SK-N-SH treated with all-trans-retinoic acid at 6 μM for 48 hours (cell line): ENCODE results near the gene ACAP2.

Source experiments
- ATAC-seq: fragments of 200-7000 bp; cut with Tn5 transposase; 3 replicates; pipeline ENCODE4 v1.9.1; 2020; ENCODE audit warnings: mild to moderate bottlenecking, moderate library complexity
- ARNTL ChIP-seq: fragments of 450-650 bp; formaldehyde crosslinking; IDR thresholded peaks from 2 replicates; pipeline ENCODE4 v1.5.0; 2020; ENCODE audit warnings: low read depth, mild to moderate bottlenecking, moderate library complexity, borderline replicate concordance
- BACH2 ChIP-seq: fragments of 250-450 bp; sonication (Bioruptor Pico); IDR thresholded peaks from 2 replicates; pipeline ENCODE4 v1.9.0; 2021; ENCODE audit warnings: mild to moderate bottlenecking, borderline replicate concordance
- CSDC2 ChIP-seq: fragments of 250-450 bp; sonication (Bioruptor Pico); IDR thresholded peaks from 2 replicates; pipeline ENCODE4 v1.5.0; 2020; ENCODE audit warnings: mild to moderate bottlenecking, moderate library complexity
- ESRRG ChIP-seq: fragments of 250-450 bp; sonication (Bioruptor Pico); IDR thresholded peaks from 2 replicates; pipeline ENCODE4 v1.6.1; 2021; ENCODE audit warnings: mild to moderate bottlenecking
- GLIS3 ChIP-seq: fragments of 250-450 bp; sonication (Bioruptor Pico); IDR thresholded peaks from 2 replicates; pipeline ENCODE4 v1.5.0; 2020; ENCODE audit warnings: mild to moderate bottlenecking, moderate library complexity
- ISL1 ChIP-seq: fragments of 250-450 bp; sonication (Bioruptor Pico); IDR thresholded peaks from 2 replicates; pipeline ENCODE4 v2.1.2; 2022; ENCODE audit warnings: mild to moderate bottlenecking, moderate library complexity
- PPARA ChIP-seq: fragments of 250-450 bp; sonication (Bioruptor Pico); IDR thresholded peaks from 2 replicates; pipeline ENCODE4 v1.5.0; 2020; ENCODE audit warnings: mild to moderate bottlenecking, borderline replicate concordance
- SNAI2 ChIP-seq: fragments of 250-450 bp; sonication (Bioruptor Pico); IDR thresholded peaks from 2 replicates; pipeline ENCODE4 v1.5.0; 2020; ENCODE audit warnings: mild to moderate bottlenecking, moderate library complexity
- TCF4 ChIP-seq: fragments of 250-450 bp; sonication (Bioruptor Pico); IDR thresholded peaks from 2 replicates; pipeline ENCODE4 v1.8.0; 2021; ENCODE audit warnings: mild to moderate bottlenecking, moderate library complexity, borderline replicate concordance
- TOX ChIP-seq: fragments of 250-450 bp; sonication (Bioruptor Pico); IDR thresholded peaks from 2 replicates; pipeline ENCODE4 v1.8.0; 2021; ENCODE audit warnings: mild to moderate bottlenecking, moderate library complexity, borderline replicate concordance
- ZC3H10 ChIP-seq: fragments of 250-450 bp; sonication (Bioruptor Pico); IDR thresholded peaks from 2 replicates; pipeline ENCODE4 v1.5.1; 2021; ENCODE audit warnings: mild to moderate bottlenecking, moderate library complexity
- ZFP3 ChIP-seq: fragments of 250-450 bp; sonication (Bioruptor Pico); IDR thresholded peaks from 2 replicates; pipeline ENCODE4 v1.5.0; 2020; ENCODE audit warnings: mild to moderate bottlenecking, moderate library complexity
- ZFP30 ChIP-seq: fragments of 450-650 bp; formaldehyde crosslinking; IDR thresholded peaks from 2 replicates; pipeline ENCODE4 v1.5.0; 2022; ENCODE audit warnings: mild to moderate bottlenecking, moderate library complexity
- ZNF565 ChIP-seq: fragments of 450-650 bp; formaldehyde crosslinking; conservative IDR thresholded peaks from 2 replicates; pipeline ENCODE4 v1.5.0; 2020; ENCODE audit warnings: low read depth, mild to moderate bottlenecking, moderate library complexity
- ZNF70 ChIP-seq: fragments of 450-650 bp; formaldehyde crosslinking; IDR thresholded peaks from 2 replicates; pipeline ENCODE4 v1.5.0; 2020; ENCODE audit warnings: mild to moderate bottlenecking, moderate library complexity
- ZNF8 ChIP-seq: fragments of 450-650 bp; formaldehyde crosslinking; IDR thresholded peaks from 2 replicates; pipeline ENCODE4 v1.5.0; 2020; ENCODE audit warnings: mild to moderate bottlenecking, moderate library complexity
- TF ChIP-seq, protein P1 (sequence below): fragments of 250-450 bp; sonication (Bioruptor Pico); IDR thresholded peaks from 2 replicates; pipeline ENCODE4 v1.5.1; 2020; ENCODE audit warnings: low read depth, mild to moderate bottlenecking, moderate library complexity
- TF ChIP-seq, protein P2 (sequence below): fragments of 250-450 bp; sonication (Bioruptor Pico); IDR thresholded peaks from 2 replicates; pipeline ENCODE4 v1.8.0; 2021; ENCODE audit warnings: low read depth, mild to moderate bottlenecking, moderate library complexity, borderline replicate concordance
- TF ChIP-seq, protein P3 (sequence below): fragments of 250-450 bp; sonication (Bioruptor Pico); IDR thresholded peaks from 2 replicates; pipeline ENCODE4 v1.8.0; 2020; ENCODE audit warnings: mild to moderate bottlenecking, moderate library complexity, borderline replicate concordance
- TF ChIP-seq, protein P4 (sequence below): fragments of 250-450 bp; sonication (Bioruptor Pico); IDR thresholded peaks from 2 replicates; pipeline ENCODE4 v1.5.0; 2020; ENCODE audit warnings: mild to moderate bottlenecking, moderate library complexity

Gene ACAP2

DNA sequence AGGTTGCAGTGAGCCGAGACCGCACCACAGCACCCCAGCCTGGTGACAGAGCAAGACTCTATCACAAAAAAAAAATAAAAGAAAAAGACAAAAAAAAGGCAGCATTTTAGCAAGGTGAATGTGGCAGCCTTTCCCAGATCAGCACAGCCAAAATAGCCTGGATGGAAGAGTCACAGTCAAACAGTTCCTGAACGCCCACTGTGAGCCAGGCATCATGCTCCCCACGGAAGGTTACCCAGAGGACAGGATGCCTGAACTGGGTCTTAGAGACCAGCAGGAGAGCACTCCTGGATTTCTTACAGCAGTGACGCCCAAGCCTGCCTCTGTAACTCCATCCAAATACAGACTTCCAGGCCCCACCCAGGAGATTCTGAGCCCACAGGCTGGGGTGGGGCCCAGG is 176.4 kb downstream of the ACAP2 start:
- TF ChIP-seq ZNF70 (CRISPR knock-in tag): no peak
- no peak for TF ChIP-seq ZFP3 (CRISPR knock-in tag)
- no peak for TF ChIP-seq TCF4
- TF ChIP-seq, protein P1, sequence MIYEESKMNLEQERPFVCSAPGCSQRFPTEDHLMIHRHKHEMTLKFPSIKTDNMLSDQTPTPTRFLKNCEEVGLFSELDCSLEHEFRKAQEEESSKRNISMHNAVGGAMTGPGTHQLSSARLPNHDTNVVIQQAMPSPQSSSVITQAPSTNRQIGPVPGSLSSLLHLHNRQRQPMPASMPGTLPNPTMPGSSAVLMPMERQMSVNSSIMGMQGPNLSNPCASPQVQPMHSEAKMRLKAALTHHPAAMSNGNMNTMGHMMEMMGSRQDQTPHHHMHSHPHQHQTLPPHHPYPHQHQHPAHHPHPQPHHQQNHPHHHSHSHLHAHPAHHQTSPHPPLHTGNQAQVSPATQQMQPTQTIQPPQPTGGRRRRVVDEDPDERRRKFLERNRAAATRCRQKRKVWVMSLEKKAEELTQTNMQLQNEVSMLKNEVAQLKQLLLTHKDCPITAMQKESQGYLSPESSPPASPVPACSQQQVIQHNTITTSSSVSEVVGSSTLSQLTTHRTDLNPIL: no peak
- TF ChIP-seq SNAI2: no peak
- TF ChIP-seq PPARA (CRISPR knock-in tag): no peak
- TF ChIP-seq ZNF8 (CRISPR knock-in tag): no peak
- TF ChIP-seq ARNTL (CRISPR knock-in tag): no peak
- no peak for TF ChIP-seq GLIS3 (CRISPR knock-in tag)
- TF ChIP-seq, protein P2, sequence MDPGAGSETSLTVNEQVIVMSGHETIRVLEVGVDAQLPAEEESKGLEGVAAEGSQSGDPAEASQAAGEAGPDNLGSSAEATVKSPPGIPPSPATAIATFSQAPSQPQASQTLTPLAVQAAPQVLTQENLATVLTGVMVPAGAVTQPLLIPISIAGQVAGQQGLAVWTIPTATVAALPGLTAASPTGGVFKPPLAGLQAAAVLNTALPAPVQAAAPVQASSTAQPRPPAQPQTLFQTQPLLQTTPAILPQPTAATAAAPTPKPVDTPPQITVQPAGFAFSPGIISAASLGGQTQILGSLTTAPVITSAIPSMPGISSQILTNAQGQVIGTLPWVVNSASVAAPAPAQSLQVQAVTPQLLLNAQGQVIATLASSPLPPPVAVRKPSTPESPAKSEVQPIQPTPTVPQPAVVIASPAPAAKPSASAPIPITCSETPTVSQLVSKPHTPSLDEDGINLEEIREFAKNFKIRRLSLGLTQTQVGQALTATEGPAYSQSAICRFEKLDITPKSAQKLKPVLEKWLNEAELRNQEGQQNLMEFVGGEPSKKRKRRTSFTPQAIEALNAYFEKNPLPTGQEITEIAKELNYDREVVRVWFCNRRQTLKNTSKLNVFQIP (CRISPR knock-in tag): no peak
- TF ChIP-seq, protein P3, sequence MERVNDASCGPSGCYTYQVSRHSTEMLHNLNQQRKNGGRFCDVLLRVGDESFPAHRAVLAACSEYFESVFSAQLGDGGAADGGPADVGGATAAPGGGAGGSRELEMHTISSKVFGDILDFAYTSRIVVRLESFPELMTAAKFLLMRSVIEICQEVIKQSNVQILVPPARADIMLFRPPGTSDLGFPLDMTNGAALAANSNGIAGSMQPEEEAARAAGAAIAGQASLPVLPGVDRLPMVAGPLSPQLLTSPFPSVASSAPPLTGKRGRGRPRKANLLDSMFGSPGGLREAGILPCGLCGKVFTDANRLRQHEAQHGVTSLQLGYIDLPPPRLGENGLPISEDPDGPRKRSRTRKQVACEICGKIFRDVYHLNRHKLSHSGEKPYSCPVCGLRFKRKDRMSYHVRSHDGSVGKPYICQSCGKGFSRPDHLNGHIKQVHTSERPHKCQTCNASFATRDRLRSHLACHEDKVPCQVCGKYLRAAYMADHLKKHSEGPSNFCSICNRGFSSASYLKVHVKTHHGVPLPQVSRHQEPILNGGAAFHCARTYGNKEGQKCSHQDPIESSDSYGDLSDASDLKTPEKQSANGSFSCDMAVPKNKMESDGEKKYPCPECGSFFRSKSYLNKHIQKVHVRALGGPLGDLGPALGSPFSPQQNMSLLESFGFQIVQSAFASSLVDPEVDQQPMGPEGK (CRISPR knock-in tag): no peak
- TF ChIP-seq BACH2 (CRISPR knock-in tag): no peak
- no peak for TF ChIP-seq ZFP30 (CRISPR knock-in tag)
- TF ChIP-seq, protein P4, sequence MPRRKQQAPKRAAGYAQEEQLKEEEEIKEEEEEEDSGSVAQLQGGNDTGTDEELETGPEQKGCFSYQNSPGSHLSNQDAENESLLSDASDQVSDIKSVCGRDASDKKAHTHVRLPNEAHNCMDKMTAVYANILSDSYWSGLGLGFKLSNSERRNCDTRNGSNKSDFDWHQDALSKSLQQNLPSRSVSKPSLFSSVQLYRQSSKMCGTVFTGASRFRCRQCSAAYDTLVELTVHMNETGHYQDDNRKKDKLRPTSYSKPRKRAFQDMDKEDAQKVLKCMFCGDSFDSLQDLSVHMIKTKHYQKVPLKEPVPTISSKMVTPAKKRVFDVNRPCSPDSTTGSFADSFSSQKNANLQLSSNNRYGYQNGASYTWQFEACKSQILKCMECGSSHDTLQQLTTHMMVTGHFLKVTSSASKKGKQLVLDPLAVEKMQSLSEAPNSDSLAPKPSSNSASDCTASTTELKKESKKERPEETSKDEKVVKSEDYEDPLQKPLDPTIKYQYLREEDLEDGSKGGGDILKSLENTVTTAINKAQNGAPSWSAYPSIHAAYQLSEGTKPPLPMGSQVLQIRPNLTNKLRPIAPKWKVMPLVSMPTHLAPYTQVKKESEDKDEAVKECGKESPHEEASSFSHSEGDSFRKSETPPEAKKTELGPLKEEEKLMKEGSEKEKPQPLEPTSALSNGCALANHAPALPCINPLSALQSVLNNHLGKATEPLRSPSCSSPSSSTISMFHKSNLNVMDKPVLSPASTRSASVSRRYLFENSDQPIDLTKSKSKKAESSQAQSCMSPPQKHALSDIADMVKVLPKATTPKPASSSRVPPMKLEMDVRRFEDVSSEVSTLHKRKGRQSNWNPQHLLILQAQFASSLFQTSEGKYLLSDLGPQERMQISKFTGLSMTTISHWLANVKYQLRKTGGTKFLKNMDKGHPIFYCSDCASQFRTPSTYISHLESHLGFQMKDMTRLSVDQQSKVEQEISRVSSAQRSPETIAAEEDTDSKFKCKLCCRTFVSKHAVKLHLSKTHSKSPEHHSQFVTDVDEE (CRISPR knock-in tag): no peak
- TF ChIP-seq ZC3H10 (CRISPR knock-in tag): no peak
- TF ChIP-seq CSDC2 (CRISPR knock-in tag): no peak
- TF ChIP-seq, all 23 proteins: peak for 0

DNA sequence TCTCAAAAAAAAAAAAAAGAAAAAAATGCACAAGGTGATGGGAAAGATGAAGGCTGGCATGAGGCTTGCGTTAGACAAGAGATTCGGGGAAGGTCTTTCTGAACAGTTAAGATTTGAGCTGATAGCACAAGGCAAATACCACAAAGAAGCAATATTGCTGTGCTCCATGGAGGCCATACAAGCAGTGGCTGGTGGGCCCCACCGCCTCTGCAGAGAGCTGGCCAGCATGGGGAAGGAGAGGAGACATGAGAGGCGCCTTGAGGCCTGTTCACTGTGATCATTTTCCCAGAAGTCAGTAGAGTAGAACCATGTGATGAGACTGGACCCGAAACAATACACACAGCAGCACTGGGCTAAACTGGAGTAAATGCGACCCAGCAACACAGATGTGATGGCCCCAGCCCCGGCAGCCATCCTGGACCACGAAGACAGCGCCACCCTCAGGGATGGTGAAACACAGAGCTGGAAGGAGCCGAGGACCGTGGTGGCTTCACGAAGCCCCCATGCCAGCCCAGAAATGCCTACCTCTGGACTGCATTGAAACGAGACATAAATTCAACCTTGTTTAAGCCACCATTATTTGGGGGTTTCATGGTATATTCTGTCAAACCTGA is 177.3 kb downstream of the ACAP2 start:
- no peak for ATAC-seq
- TF ChIP-seq TOX (CRISPR knock-in tag) (no peak), ZNF565 (CRISPR knock-in tag) (no peak), ARNTL (CRISPR knock-in tag) (no peak), ZFP30 (CRISPR knock-in tag) (no peak), ESRRG (CRISPR knock-in tag) (no peak), ISL1 (CRISPR knock-in tag) (no peak)
- TF ChIP-seq, protein P2 (CRISPR knock-in tag): no peak
- TF ChIP-seq, protein P3 (CRISPR knock-in tag): no peak

More for the DNA sequence above, 176.4 kb downstream of the ACAP2 start:
- ATAC-seq: no peak
